GM18868 (cell line): Measurements from ENCODE around the gene ADAM19.
A peak's percentile ranks its signal among the peaks of the same experiment; 100 is the strongest.

ENCODE experiments used
- ATAC-seq: cut with Tn5 transposase; IDR thresholded peaks from one replicate; pipeline ENCODE4 v1.9.1; 2021; ENCODE audit warnings: mild to moderate bottlenecking, moderate library complexity; ENCODE audit not compliant: unreplicated experiment

ADAM19 gene, protein sequence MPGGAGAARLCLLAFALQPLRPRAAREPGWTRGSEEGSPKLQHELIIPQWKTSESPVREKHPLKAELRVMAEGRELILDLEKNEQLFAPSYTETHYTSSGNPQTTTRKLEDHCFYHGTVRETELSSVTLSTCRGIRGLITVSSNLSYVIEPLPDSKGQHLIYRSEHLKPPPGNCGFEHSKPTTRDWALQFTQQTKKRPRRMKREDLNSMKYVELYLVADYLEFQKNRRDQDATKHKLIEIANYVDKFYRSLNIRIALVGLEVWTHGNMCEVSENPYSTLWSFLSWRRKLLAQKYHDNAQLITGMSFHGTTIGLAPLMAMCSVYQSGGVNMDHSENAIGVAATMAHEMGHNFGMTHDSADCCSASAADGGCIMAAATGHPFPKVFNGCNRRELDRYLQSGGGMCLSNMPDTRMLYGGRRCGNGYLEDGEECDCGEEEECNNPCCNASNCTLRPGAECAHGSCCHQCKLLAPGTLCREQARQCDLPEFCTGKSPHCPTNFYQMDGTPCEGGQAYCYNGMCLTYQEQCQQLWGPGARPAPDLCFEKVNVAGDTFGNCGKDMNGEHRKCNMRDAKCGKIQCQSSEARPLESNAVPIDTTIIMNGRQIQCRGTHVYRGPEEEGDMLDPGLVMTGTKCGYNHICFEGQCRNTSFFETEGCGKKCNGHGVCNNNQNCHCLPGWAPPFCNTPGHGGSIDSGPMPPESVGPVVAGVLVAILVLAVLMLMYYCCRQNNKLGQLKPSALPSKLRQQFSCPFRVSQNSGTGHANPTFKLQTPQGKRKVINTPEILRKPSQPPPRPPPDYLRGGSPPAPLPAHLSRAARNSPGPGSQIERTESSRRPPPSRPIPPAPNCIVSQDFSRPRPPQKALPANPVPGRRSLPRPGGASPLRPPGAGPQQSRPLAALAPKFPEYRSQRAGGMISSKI

DNA sequence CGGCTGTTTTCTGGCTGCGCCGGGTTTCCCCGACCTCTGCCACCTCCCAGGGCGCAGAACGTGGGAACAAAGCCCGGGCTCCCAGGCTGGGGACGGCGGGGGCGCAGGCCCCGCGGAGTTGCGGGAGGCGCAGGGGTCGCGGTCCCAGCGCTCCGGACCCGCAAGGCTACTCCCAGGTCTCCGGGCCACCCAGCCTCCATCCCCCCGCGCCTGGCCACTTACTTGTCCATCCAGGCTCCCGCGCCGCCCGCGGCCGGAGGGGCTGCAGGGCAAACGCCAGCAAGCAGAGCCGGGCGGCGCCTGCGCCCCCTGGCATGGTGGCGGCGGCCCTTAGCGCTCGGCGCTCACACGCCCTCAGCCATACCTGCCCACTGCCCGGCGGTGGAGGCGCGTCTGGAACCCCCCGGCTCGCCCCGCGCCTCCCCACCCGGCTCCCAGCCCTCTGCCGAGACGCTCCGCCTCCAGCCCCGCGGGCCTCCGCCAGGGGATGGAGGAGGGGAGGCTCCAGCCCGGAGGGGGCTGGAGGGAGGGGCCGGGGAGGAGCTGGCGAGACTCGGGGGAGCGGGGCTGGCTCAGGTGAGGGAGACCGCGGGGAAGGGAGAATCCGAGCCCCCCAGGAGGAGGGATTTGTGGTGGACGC, at the start of gene ADAM19:
ADAM19 (minus strand) TSS at position 395 of the 640 bp plus-strand sequence; CDS start at position 316, 79 bp downstream.
- ATAC-seq, result peak; percentile 47

DNA sequence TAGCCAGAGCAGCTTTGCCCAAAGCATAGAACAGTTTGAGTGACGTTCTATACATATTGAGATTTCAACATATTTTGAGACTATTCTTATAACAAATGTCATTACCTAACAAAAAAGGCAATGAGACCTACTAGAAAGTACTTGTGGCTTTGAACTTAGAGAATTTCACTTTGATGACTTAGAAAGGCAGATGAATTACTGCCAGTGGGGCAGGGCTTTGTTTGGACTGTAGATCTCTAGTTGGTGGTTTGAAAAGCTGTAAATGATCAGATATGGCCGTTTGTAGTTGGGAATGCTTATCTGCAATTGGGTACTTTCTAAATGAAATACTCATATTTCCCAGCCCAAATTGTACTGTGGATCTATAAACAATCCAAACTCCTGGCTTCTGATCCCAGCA, 48.6 kb upstream of the ADAM19 start:
- no peak for ATAC-seq

DNA sequence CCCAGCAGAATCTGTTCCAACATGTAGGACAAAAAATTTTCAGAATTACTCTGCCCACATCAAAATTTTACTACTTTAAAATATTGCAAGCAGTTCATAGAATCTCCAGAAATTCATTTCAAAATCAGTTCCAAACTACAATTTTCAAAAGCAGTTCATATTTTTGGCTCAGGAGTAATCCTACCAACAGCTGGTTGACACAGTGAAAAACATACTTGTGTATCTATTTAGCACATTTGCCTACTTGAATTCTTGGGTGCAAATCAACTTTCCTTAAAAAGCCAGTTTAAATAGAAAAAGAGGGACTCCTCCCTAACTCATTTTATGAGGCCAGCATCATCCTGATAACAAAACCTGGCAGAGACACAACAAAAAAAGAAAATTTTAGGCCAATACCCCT, 45.2 kb upstream of the ADAM19 start:
- no peak for ATAC-seq

DNA sequence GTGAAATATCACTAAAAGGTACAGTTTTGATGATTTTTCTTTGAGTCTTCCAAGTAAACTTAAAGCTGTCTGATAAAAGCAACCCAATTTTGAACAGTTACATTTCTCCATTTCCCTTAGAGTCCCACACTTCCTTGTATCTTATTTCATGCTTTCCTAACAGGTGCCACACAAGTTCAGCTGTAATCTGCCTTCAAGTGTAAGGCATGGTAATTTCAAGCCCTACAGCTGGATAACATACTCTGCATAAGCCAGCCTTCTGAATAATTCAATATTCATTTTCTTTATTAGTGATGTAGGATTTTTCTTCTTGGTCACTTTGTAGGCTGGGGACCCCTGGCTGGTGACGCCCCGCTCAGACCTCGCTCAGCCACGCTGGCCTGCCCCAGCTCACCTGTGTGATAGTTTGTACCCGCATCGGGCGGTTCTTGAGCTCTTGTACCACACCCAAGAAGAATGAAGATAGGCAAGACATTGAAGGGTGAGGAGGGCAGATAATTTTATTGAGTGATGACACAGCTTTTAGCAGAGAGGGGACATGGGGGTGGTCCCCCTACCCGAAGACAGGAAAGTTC, 42.7 kb upstream of the ADAM19 start:
- no peak for ATAC-seq

DNA sequence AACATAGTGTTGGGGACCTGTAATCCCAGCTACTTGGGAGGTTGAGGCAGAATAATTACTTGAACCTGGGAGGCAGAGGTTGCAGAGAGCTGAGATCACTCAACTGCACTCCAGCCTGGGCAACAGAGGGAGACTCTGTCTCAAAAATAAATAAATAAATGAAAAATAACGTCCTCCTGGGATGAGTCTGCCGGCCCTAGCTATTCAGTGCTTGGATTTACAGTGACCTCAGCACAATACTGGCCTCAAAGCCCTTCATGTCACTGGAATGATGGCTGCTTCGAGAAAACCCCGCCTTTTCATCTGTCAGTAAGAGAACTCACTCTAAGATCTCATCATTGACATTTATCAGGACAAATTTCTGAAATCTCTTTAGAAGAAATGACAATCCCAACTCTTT, 41.2 kb upstream of the ADAM19 start:
- ATAC-seq, result no peak

DNA sequence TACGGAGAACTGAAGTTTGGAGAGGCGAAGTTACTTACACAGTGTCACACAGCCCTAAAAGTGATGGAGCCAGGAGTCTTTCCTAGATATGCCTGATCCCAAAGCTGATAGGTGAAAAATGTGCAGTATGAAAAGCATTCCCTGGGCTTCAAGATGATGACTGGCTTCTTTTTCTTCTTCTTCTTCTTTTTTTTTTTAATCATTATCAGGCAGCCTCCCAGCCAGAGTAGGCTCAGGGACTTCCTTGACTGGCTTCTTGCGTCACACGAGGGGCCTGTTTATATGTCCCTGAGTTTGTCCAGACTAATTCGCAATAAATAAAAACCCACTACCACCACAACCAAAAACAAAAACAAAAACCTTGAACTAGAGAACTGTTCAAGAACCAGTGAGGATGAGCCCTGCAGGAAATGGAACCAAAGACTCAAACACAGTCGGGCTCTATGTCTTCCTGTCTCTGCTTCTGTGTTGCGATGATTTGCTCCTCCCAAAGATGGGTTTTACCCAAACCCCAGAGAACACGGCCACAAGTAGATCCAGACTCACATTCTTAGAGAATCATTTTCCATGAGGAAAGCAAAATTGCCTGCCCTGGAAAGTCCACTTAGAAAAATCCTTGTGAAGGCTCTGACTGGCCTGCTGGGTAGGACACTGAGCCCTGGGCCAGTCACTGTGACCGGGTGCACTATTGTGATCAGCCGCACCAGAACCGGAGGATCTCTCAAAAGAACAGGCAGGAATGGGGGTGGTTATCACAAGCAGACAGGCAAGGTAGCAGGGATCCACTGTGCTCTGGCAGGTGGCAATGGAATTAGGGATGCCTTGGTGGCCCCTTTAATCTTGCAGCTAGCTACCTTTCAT, 38.0 kb upstream of the ADAM19 start:
- no peak for ATAC-seq

DNA sequence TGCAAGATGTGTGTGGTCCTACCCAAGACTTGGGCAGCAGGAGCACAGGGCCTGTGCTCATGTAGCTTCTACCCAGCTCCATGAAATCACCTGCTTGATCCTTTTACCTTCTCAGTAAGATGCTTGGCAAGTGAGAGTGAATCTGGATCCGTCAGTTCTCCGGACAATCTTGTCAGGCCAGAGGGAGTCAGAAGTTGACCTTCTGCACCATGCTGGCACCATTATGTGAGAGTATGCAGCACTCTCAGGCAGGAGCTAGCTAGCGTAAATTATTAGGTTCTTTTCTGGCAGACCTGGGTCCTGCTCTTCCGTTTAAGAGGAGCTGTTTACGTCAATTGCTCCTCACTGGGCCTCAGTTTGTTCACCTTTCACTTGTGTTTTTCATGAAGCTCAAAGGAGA, 37.0 kb upstream of the ADAM19 start:
- no peak for ATAC-seq

DNA sequence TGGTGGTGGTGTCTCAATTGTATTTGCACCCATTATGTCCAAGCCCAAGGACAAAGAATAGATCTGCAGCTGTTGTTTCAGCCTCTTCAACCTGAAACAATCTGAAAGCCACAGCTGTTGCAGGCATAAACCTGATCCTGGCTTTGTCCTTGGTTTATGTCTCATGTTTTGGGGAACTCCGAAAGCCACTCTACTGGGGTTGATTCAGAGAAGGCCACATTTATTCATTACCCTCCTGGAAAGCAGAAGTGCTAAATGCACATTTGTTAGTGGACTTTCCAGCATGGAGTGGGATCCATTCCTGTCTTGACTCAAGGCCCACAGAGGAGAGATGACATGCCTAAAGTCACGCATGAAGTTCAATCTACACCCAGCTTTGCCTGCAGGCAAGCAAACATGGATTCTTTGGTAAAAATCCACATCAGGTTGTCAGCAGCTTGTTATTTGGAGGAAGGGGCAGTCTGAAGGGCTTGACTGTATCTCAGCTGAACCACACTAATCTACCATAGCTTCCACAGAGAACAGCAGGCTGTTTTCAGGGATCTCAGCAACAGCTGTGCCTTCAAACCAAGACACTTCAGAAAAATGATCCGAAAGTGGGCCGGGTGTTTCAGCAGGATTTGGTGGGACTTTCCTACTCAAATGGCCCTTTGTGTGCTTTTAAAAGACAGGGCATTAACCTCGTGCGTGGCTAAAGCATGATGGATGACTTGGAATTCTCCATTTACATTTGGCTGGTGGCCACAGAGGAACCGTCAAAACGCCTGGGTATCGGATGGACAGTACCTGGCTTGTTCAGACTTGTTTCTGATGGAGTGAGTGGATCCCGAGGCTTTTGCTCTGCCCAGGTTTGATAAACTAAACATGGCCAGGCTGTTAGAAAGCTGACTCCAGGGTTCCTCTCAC, 36.2 kb upstream of the ADAM19 start:
- peak; percentile 85 for ATAC-seq

DNA sequence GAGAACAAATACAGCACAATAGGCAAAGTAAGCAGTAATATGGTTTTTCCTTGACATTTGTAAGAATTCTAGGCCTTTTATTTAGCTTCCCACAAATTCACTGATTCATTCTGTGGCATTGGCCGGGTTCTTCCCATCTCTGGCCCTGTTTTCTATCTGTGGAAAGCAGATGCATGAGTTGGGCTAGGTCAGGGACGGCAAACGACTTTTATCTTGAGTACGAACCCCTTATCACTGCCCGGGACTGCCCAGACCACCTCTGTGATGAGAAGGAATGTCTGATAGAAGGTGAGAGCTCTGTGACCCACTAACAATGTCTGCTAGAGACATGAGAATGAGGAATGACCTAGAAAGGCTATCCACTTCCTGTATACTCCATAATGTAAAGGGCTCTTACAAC, 35.4 kb upstream of the ADAM19 start:
- ATAC-seq, result no peak

DNA sequence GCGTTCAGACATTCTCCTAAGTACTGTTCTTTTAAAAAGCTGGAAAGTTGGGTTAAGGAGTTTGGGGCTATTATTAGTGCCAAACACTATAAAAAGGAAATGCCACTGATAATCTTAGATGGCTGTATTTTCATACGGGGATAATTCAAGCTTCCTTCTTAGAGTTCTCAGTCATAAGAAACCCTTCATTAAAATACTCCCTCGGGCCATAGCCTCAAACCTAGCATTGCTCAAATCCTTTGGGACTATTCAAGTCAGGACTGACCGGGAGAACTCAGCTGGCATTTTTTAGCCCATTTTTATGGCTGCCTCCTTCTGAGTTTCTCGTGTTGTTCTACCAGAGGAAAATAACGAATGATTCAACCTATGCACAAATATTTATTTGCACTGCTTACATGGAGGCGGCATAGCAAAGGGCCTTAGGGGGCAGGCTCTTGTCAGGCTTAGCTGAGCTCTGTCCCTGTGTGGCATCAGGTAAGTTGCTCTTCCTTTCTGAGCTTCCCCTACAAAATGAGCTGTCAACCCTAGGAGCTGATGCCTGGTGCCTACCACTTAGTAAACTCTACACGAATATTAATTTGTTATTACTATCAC, 33.5 kb upstream of the ADAM19 start:
- no peak for ATAC-seq

DNA sequence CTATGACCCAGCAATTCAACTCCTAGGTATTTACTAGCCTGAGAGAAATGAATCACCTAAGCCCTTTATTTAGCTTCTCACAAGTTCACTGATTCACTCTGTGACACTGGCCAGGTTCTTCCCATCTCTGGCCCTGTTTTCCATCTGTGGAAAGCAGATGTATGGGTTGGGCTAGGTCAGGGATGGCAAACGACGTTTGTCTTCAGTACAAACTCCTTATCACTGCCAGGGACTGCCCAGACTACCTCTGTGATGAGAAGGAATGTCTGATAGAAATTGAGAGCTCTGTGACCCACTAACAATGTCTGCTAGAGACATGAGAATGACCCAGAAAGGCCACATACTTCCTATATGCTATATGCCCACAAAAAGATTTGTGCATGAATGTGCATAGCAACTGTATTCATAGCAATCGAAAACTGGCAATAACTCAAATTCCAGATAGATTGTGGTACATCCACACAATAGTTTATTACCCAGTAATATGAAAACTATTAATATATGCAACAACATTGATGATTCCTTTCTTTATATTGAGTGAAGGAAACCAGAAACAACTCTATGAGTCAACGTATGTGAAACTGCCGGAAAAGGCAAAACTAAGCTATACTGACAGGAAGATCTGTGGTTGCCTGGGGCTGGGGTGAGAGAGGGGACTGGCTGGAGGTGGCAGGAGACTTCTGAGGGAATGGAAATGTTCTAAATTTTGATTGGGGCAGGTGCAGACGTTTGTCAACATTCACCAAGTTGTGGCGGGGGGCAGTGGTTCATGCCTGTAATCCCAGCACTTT, 32.0 kb upstream of the ADAM19 start:
- no peak for ATAC-seq

DNA sequence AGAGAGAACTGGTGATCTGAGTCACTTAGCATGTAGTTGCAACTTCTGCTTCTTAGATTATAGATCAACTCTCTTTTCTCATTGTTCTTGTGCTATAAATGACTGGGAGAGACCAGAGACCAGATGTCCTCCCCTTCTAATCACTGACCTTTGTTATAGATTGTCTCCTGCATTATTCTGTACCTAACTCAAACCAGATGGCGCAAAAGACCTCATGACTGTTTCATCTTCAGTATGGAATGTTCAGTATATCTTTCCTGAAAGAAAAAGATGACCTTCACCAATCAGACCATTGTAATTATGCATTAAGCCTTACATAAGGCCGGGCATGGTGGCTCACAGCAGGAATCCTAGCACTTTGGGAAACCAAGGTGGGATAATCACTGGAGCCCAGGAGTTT, 30.5 kb upstream of the ADAM19 start:
- ATAC-seq, result no peak

DNA sequence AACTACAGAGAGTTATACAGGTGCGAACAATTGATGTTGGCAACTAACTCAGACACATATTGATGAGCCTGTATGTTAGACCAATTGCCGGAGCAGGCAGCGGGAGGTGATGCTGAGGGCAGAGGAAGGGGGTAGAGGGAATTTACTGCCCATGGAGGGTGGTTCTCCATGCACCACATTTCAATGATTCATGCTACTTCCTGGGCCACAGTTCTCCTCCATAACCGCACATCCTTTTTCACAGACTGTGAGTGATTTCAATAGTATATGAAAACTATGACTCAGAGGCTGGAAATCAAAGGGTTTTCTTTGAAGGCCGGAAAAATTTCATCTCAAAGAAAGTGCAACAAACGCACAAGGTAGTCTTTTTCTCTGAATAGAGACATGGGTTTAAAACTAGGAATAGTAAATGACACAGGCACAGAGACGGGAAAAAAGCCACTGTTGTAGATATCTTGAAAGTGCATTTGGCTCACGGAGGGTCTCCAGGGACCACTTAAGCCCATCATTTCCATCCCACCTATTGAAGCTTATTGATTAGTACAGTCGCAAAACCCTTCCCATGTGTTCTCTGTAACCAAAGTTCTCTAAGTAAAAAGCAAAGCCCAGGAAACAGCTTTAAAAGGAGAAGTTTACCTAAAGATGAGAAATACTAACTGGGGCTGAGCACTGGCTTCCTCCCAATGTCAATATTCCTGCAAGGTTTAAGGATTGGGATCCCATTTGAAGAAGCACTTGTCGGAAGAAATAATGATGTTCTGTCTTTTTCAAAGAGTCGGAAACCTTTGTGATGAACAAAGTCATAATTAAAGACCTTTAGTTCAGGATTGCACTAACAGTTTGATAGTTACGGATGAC, 28.0 kb upstream of the ADAM19 start:
- peak; percentile 49 for ATAC-seq

DNA sequence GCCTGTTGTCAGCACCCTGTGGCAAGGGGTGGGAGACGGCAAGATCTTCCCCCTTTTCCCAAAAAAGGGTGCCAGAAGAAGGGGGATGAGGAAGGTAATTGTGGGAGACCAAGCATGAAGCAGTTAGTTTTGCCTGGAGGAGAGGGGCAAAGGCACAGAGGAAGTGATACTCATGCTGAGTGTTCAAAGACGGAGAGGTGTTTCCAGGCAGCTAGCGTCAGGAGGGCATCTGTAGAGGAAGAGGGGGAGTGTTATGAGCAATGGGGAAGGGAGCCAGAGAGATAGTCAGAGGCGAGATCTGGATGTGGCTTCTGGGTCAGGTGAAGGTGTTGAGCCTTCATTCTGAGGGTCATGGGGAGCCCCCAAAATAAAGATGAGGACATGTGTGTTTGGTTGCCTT, 26.9 kb upstream of the ADAM19 start:
- ATAC-seq, result peak; percentile 68

DNA sequence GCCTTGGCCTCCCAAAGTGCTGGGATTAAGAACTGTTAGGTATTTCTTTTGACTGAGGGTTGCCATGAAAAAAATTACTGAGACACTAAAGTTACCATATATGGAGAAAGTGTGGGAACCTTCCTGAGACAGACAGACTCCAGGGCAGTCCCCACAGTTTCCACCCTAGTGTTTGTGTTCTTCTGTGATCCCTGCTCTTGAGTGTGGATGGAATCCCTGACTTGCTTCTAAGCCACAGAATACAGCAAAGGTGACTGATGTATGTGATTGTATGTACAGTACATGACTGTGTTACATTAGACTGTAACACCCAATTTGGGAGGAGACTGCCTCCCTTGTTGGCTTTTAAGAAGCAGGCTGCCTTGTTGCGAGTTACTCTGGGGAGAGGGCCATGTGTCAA, 24.7 kb upstream of the ADAM19 start:
- ATAC-seq, result no peak

DNA sequence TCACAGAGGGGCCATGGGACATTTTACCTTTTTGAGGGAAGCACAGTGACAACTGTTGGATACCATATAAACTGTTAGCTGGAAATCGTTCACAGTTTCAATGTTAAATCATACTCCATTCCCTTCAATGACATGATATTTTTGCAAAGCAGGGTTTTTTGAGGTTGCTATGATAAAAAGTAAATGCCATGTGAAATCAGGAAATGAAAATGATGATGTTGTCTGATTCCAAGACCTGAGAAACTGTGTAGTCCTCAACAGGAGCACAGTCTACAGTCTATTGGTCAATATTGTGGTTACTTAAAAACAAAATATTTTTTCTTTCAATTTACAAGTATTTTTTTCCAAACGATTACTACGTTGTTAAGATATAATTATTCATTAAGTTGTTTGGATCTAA, 24.0 kb upstream of the ADAM19 start:
- ATAC-seq, result no peak

DNA sequence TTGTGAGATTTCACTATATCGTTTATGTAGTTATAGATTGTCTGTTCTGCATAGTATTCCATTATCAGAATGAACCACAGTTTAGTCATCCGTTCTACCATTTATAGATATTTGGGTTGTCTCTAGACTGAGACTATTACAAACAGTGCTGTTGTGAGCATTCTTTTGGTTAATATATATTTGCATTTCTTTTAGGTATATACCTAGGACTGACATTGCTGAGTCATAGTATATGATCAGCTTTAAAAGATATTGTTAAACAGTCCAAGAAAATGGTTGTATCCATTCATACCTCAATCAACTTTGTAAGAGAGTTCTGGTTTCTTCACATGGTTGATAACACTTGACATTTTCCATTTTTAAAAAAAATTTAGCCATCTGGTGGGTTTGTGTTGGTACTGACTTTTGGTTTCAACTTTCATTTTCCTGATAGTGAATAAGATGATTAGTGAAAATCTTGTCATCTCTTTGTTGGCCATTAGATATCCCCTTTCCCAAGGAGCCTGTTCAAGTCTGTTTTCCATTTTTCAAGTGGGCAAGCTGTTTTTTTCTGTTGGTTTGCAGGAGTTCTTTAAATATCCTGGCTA, 22.9 kb upstream of the ADAM19 start:
- no peak for ATAC-seq
